Tibial artery (tissue), 4 donors: ENCODE data around the gene MIER1.

Experiments used
- DNase-seq, 2 donors: peaks; one replicate each; pipeline ENCODE4 v3.0.0-alpha.2; 2019
- H3K27ac ChIP-seq, 2 donors: fragments of 200-600 bp; sonication (generic) in 1 of 2; 1 replicate in 1 of 2; 2 replicates in 1 of 2; pipeline ENCODE4 v1.5.1; 2018 to 2019; ENCODE audit warnings: mild to moderate bottlenecking in 1 of 2
- H3K27me3 ChIP-seq, 2 donors: fragments of 200-600 bp; sonication (generic) in 1 of 2; one replicate each; pipeline versions ENCODE4 v1.5.1 to v1.6.0; 2016 to 2019
- H3K36me3 ChIP-seq, 3 donors: fragments of 200-600 bp; sonication (generic) in 2 of 3; one replicate each; pipeline ENCODE4 v1.5.1; 2016 to 2019; ENCODE audit warnings: mild to moderate bottlenecking in 2 of 3
- H3K4me1 ChIP-seq, 4 donors: fragments of 200-600 bp; sonication (generic) in 2 of 4; 1 replicate in 3 of 4; 2 replicates in 1 of 4; pipeline ENCODE4 v1.5.1; 2016 to 2019
- H3K4me3 ChIP-seq, 2 donors: fragments of 200-600 bp; sonication (generic) in 1 of 2; 1 replicate in 1 of 2; 2 replicates in 1 of 2; pipeline ENCODE4 v1.5.1; 2018 to 2019; ENCODE audit warnings: mild to moderate bottlenecking in 2 of 2
- H3K9me3 ChIP-seq, 3 donors: fragments of 200-600 bp; sonication (generic) in 1 of 3; one replicate each; pipeline ENCODE4 v1.5.1; 2016 to 2019
- CTCF ChIP-seq, 2 experiments: fragments of 200-600 bp in 1 of 2; fragments of 450-650 bp in 1 of 2; IDR thresholded peaks; one replicate each; pipeline ENCODE4 v1.5.1; 2017 to 2019; ENCODE audit warnings: antibody characterized with exemption in 2 of 2, mild to moderate bottlenecking in 1 of 2, moderate library complexity in 1 of 2
- intact Hi-C: fragments of 100-400 bp; cut with DNase I; formaldehyde crosslinking; loops from one replicate; pipeline ENCODE4 v1.15.0; 2023; ENCODE audit warnings: low total_unique reads

The MIER1 gene

GRCh38 chr1:67029472-67029871, 104.7 kb downstream of the MIER1 start:
- no peaks in the 10 kb centered on the region for H3K9me3 ChIP-seq
- H3K4me1 ChIP-seq = peaks cover 0 to 34% (median 10%) of the 10 kb centered on the region in 4 donors
- no peaks in the 10 kb centered on the region for H3K27me3 ChIP-seq
- peaks cover 0 to 8% (median 5%) of the 10 kb centered on the region in 3 donors for H3K36me3 ChIP-seq
- H3K4me3 ChIP-seq = no peak overlapping the region
- intact Hi-C loops = no loop called here
- no peak overlapping the region for H3K27ac ChIP-seq
- TF ChIP-seq CTCF (IDR thresholded peaks at IDR 0.05) = no peak
- DNase-seq = no peak

- intact Hi-C loops = no loop called here
- H3K9me3 ChIP-seq = no peaks in the 10 kb centered on the region
- H3K36me3 ChIP-seq = peaks cover under 1 to 7% (median 5%) of the 10 kb centered on the region in 3 donors
- DNase-seq = no peak
- no peaks in the 10 kb centered on the region for H3K27me3 ChIP-seq
- peak in 1 of 2 experiments; percentile 20 for TF ChIP-seq CTCF (IDR thresholded peaks at IDR 0.05)
- peak overlapping the region; percentile 64 to 68 for H3K27ac ChIP-seq
- peak overlapping the region in 1 of 2 donors; percentile 7 for H3K4me3 ChIP-seq
- H3K4me1 ChIP-seq = peaks cover 0 to 34% (median 10%) of the 10 kb centered on the region in 4 donors
Measured at GRCh38 chr1:67031121-67031858, 106.5 kb downstream of the MIER1 start.

- H3K9me3 ChIP-seq = no peaks in the 10 kb centered on the region
- TF ChIP-seq CTCF (IDR thresholded peaks at IDR 0.05) = no peak
- H3K27ac ChIP-seq = peak overlapping the region; percentile 64 to 68
- DNase-seq = no peak
- peaks cover 0 to 34% (median 10%) of the 10 kb centered on the region in 4 donors for H3K4me1 ChIP-seq
- H3K27me3 ChIP-seq = no peaks in the 10 kb centered on the region
- no peak overlapping the region for H3K4me3 ChIP-seq
- intact Hi-C loops = no loop called here
- H3K36me3 ChIP-seq = peaks cover 6 to 12% (median 10%) of the 10 kb centered on the region in 3 donors
Measured at GRCh38 chr1:67031859-67032247, 107.1 kb downstream of the MIER1 start.
